PC-3 (cell line): ENCODE results near the gene CAMSAP1. TPM values are rescaled to one million over a fixed set of nuclear protein-coding genes. Genes with fewer than 3 reads are reported as not detected.

ENCODE experiments used
- ATAC-seq: fragments of 200-7000 bp; cut with Tn5 transposase; 2 replicates; pipeline ENCODE4 v1.9.1; 2020; ENCODE audit warnings: mild to moderate bottlenecking, moderate library complexity
- BruUV-seq: library from RNA; stranded (reverse); fragments of 400-500 nt; replicated peaks from 2 replicates; lab custom pipeline; 2021; lab: Mats Ljungman, UMichigan
- CTCF ChIA-PET: fragments of 300-600 bp; sonication (Branson Sonifier 250); formaldehyde crosslinking; loops from one replicate; lab custom pipeline; 2022; ENCODE audit warnings: antibody characterized with exemption; lab: Charles Lee
- POLR2A ChIA-PET: fragments of 300-600 bp; sonication (Branson Sonifier 250); formaldehyde crosslinking; loops from one replicate; lab custom pipeline; 2022; ENCODE audit warnings: antibody characterized with exemption; ENCODE audit not compliant: unreplicated experiment; lab: Charles Lee
- DNase-seq: peaks from one replicate; pipeline ENCODE4 v3.0.0-alpha.2; 2015
- H2AFZ ChIP-seq: fragments of 300-600 bp; sonication (generic); 2 replicates; pipeline ENCODE4 v1.6.0; 2016; ENCODE audit warnings: antibody characterized with exemption, low read length
- H3F3A ChIP-seq: fragments of 300-600 bp; sonication (generic); one replicate; pipeline ENCODE4 v1.6.0; 2017; ENCODE audit warnings: antibody characterized with exemption, low read length, control low read depth, mild to moderate bottlenecking; ENCODE audit not compliant: unreplicated experiment
- H3K27ac ChIP-seq: fragments of 300-600 bp; sonication (generic); 2 replicates; pipeline ENCODE4 v1.5.1; 2016; ENCODE audit warnings: mild to moderate bottlenecking, low read length
- H3K27me3 ChIP-seq: fragments of 300-600 bp; sonication (generic); 2 replicates; pipeline ENCODE4 v1.6.1; 2016; ENCODE audit warnings: low read length, mixed read lengths
- H3K36me3 ChIP-seq: fragments of 300-600 bp; sonication (generic); 2 replicates; pipeline ENCODE4 v1.6.1; 2016; ENCODE audit warnings: low read depth, mixed run types, low read length, mixed read lengths
- H3K4me1 ChIP-seq: fragments of 300-600 bp; sonication (generic); 2 replicates; pipeline ENCODE4 v1.5.1; 2016; ENCODE audit warnings: low read length; ENCODE audit not compliant: insufficient read depth
- H3K4me2 ChIP-seq: fragments of 300-600 bp; sonication (generic); 2 replicates; pipeline ENCODE4 v1.6.0; 2016; ENCODE audit warnings: low read length
- H3K4me3 ChIP-seq: fragments of 300-600 bp; sonication (generic); 2 replicates; pipeline ENCODE4 v1.5.1; 2016; ENCODE audit warnings: mild to moderate bottlenecking, low read length, mixed read lengths
- H3K79me2 ChIP-seq: fragments of 300-600 bp; sonication (generic); 2 replicates; pipeline ENCODE4 v1.6.1; 2017; ENCODE audit warnings: low read length, mixed read lengths
- H3K9ac ChIP-seq: fragments of 300-600 bp; sonication (generic); 2 replicates; pipeline ENCODE4 v1.6.0; 2016; ENCODE audit warnings: mild to moderate bottlenecking, low read length
- H3K9me2 ChIP-seq: fragments of 300-600 bp; sonication (generic); replicated peaks from 2 replicates; pipeline ENCODE4 v1.6.1; 2016; ENCODE audit warnings: mixed run types, low read length, mixed read lengths
- H3K9me3 ChIP-seq: fragments of 300-600 bp; sonication (generic); 2 replicates; pipeline ENCODE4 v1.6.1; 2016; ENCODE audit warnings: low read length, mixed read lengths
- H4K20me1 ChIP-seq: fragments of 300-600 bp; sonication (generic); 2 replicates; pipeline ENCODE4 v1.6.1; 2016; ENCODE audit warnings: low read length, mixed read lengths
- CTCF ChIP-seq: fragments of 300-600 bp; sonication (generic); conservative IDR thresholded peaks from 2 replicates; pipeline ENCODE4 v1.5.1; 2017; ENCODE audit warnings: antibody characterized with exemption, low read depth, mild to moderate bottlenecking, low read length
- EZH2 ChIP-seq: fragments of 300-600 bp; sonication (generic); IDR thresholded peaks from one replicate; pipeline ENCODE4 v1.6.1; 2017; ENCODE audit warnings: antibody characterized with exemption, mild to moderate bottlenecking, low read length; ENCODE audit not compliant: unreplicated experiment
- EZH2phosphoT487 ChIP-seq: fragments of 300-600 bp; sonication (generic); IDR thresholded peaks from 2 replicates; pipeline ENCODE4 v1.6.1; 2018; ENCODE audit warnings: mild to moderate bottlenecking, antibody characterized with exemption, low read length, borderline replicate concordance
- intact Hi-C: fragments of 100-400 bp; cut with micrococcal nuclease; formaldehyde crosslinking; loops from 2 replicates; pipeline ENCODE4 v1.9.0; 2023
- total RNA-seq: library from RNA; depleted of rRNA; stranded (reverse); fragments of >200 nt; gene quantifications from 2 replicates; pipeline ENCODE4 v1.2.3, GENCODE V29; 2014

CAMSAP1 gene
- total RNA-seq, 1 experiment from 2014 or later, result 16.4 TPM

- TF ChIP-seq EZH2 (no peak), EZH2phosphoT487 (no peak), CTCF (no peak)
- CTCF ChIA-PET, result no interaction called here
- BruUV-seq, result no TSS peak
Measured at GRCh38 chr9:135771401-135772051, 135.8 kb downstream of the CAMSAP1 start.

GRCh38 chr9:135770771-135771170, 136.6 kb downstream of the CAMSAP1 start:
- H3K9me3 ChIP-seq, result no peaks in the 10 kb centered on the region
- no peaks in the 10 kb centered on the region for H4K20me1 ChIP-seq
- no TSS peak for BruUV-seq
- H3K4me1 ChIP-seq, result no peaks in the 10 kb centered on the region
- H3K27ac ChIP-seq, result no peak overlapping the region
- no peak overlapping the region for H3K4me3 ChIP-seq
- H3F3A ChIP-seq, result no peaks in the 10 kb centered on the region
- no peak overlapping the region for H3K4me2 ChIP-seq
- no peak for ATAC-seq
- no peaks in the 10 kb centered on the region for H3K36me3 ChIP-seq
- no peak overlapping the region for H3K9ac ChIP-seq
- intact Hi-C loops, result no loop called here
- H3K27me3 ChIP-seq, result no peaks in the 10 kb centered on the region
- H2AFZ ChIP-seq, result no peak overlapping the region
- no peaks in the 10 kb centered on the region for H3K79me2 ChIP-seq
- POLR2A ChIA-PET, result no interaction called here
- CTCF ChIA-PET, result no interaction called here
- no peak for TF ChIP-seq EZH2
- TF ChIP-seq EZH2phosphoT487, result no peak
- no peak for TF ChIP-seq CTCF
- H3K9me2 ChIP-seq, result no peaks in the 10 kb centered on the region
- DNase-seq, result no peak

More at GRCh38 chr9:135771401-135772051, 135.8 kb downstream of the CAMSAP1 start:
- no peak overlapping the region for H3K4me2 ChIP-seq
- H3K9ac ChIP-seq, result no peak overlapping the region
- no peaks in the 10 kb centered on the region for H3K9me3 ChIP-seq
- intact Hi-C loops, result no loop called here
- H3K4me3 ChIP-seq, result no peak overlapping the region
- H3K4me1 ChIP-seq, result no peaks in the 10 kb centered on the region
- no peaks in the 10 kb centered on the region for H3K9me2 ChIP-seq
- no peaks in the 10 kb centered on the region for H3F3A ChIP-seq
- DNase-seq (no peak), ATAC-seq (no peak)
- H2AFZ ChIP-seq, result no peak overlapping the region
- no peaks in the 10 kb centered on the region for H3K79me2 ChIP-seq
- POLR2A ChIA-PET, result no interaction called here
- H3K36me3 ChIP-seq, result no peaks in the 10 kb centered on the region
- no peaks in the 10 kb centered on the region for H4K20me1 ChIP-seq
- H3K27me3 ChIP-seq, result no peaks in the 10 kb centered on the region
- no peak overlapping the region for H3K27ac ChIP-seq

GRCh38 chr9:135770203-135770535, 137.2 kb downstream of the CAMSAP1 start:
- CTCF ChIA-PET, result no interaction called here
- intact Hi-C loops, result no loop called here
- POLR2A ChIA-PET, result no interaction called here
- Histone ChIP-seq H3K9me3 (no peaks in the 10 kb centered on the region), H3K4me2 (no peak overlapping the region), H3K4me1 (no peaks in the 10 kb centered on the region), H3K9me2 (no peaks in the 10 kb centered on the region), H3F3A (no peaks in the 10 kb centered on the region), H3K79me2 (no peaks in the 10 kb centered on the region), H3K4me3 (no peak overlapping the region), H3K36me3 (no peaks in the 10 kb centered on the region), H3K27ac (no peak overlapping the region), H4K20me1 (no peaks in the 10 kb centered on the region), H3K27me3 (no peaks in the 10 kb centered on the region), H2AFZ (no peak overlapping the region), H3K9ac (no peak overlapping the region)
- BruUV-seq, result no TSS peak
- ATAC-seq (no peak), DNase-seq (no peak)
- no peak for TF ChIP-seq EZH2
- TF ChIP-seq CTCF, result no peak
- no peak for TF ChIP-seq EZH2phosphoT487
